CD1c-positive myeloid dendritic cell (primary cell): ENCODE results near the gene POLE2.
"Not testable (repeated sequence)": the region's sequence is repeated elsewhere in the genome, so short reads cannot be mapped to it uniquely, and the experiment has no call there.

Experiments used
- DNase-seq: peaks from one replicate; pipeline ENCODE4 v3.0.0-alpha.2; 2016; ENCODE audit errors: extremely low spot score

The POLE2 gene

GRCh38 chr14:49619273-49619672, 68.7 kb downstream of the POLE2 start:
- DNase-seq = not testable (repeated sequence)

GRCh38 chr14:49617852-49618519, 70.0 kb downstream of the POLE2 start:
- no peak for DNase-seq

- DNase-seq = no peak
These were observed 72.2 kb downstream of the POLE2 start for GRCh38 chr14:49615776-49616175.

- no peak for DNase-seq
These were observed 73.8 kb downstream of the POLE2 start for GRCh38 chr14:49614196-49614595.

- no peak for DNase-seq
These were observed 75.3 kb downstream of the POLE2 start for GRCh38 chr14:49612671-49613070.

GRCh38 chr14:49612251-49612650, 75.8 kb downstream of the POLE2 start:
- no peak for DNase-seq

- no peak for DNase-seq
These were observed 80.4 kb downstream of the POLE2 start for GRCh38 chr14:49607583-49607982.

GRCh38 chr14:49598485-49599300, 89.3 kb downstream of the POLE2 start, which contains the start of gene LRR1:
LRR1 (plus strand) TSS chr14:49598940; CDS start chr14:49599021, 81 bp downstream.
- peak; percentile 87 for DNase-seq

- no peak for DNase-seq
These were observed 89.9 kb downstream of the POLE2 start for GRCh38 chr14:49598189-49598484.

- no peak for DNase-seq
These were observed 93.5 kb downstream of the POLE2 start for GRCh38 chr14:49594347-49595091.
